Measurements from ENCODE around the gene MPHOSPH6. TPM values are rescaled to one million over a fixed set of nuclear protein-coding genes. Genes with fewer than 3 reads are reported as not detected.

The MPHOSPH6 gene
- total RNA-seq, 3 donors from 2014 or later, result 16.4 to 23.8 (median 20.8) TPM

- H3K36me3 ChIP-seq (ENCODE audit: low read depth), result no peaks in the 10 kb centered on the region
- no peaks in the 10 kb centered on the region for H3K4me1 ChIP-seq (ENCODE audit: low read depth)
- ATAC-seq (no peak), DNase-seq (no peak)
- TF ChIP-seq CTCF (IDR thresholded peaks at IDR 0.05), result no peak
- intact Hi-C loops (cut with DNase I, micrococcal nuclease), result no loop called here
- no peaks in the 10 kb centered on the region for H3K9me3 ChIP-seq
- no peak overlapping the region for H3K4me3 ChIP-seq
Measured at GRCh38 chr16:82175627-82176026, 5.6 kb upstream of the MPHOSPH6 start.

- TF ChIP-seq CTCF (IDR thresholded peaks at IDR 0.05), result no peak
Measured at GRCh38 chr16:82167670-82168069, 2.4 kb downstream of the MPHOSPH6 start.

GRCh38 chr16:82160226-82160625 lies 9.8 kb downstream of the MPHOSPH6 start:
- H3K9me3 ChIP-seq, result no peaks in the 10 kb centered on the region
- no peaks in the 10 kb centered on the region for H3K36me3 ChIP-seq (ENCODE audit: low read depth)
- intact Hi-C loops (cut with DNase I, micrococcal nuclease), result no loop called here
- ATAC-seq, result no peak
- TF ChIP-seq CTCF (IDR thresholded peaks at IDR 0.05), result no peak
- no peaks in the 10 kb centered on the region for H3K4me1 ChIP-seq (ENCODE audit: low read depth)
- no peak overlapping the region for H3K4me3 ChIP-seq
- DNase-seq, result no peak

More at GRCh38 chr16:82167670-82168069, 2.4 kb downstream of the MPHOSPH6 start:
- H3K36me3 ChIP-seq (ENCODE audit: low read depth), result no peaks in the 10 kb centered on the region
- ATAC-seq (no peak), DNase-seq (no peak)
- H3K4me3 ChIP-seq, result no peak overlapping the region
- intact Hi-C loops (cut with DNase I, micrococcal nuclease), result no loop called here
- H3K9me3 ChIP-seq, result no peaks in the 10 kb centered on the region
- peaks cover 6% of the 10 kb centered on the region for H3K4me1 ChIP-seq (ENCODE audit: low read depth)

GRCh38 chr16:82157836-82158235 lies 12.2 kb downstream of the MPHOSPH6 start:
- intact Hi-C loops (cut with DNase I, micrococcal nuclease), result no loop called here
- no peaks in the 10 kb centered on the region for H3K9me3 ChIP-seq
- H3K36me3 ChIP-seq (ENCODE audit: low read depth), result no peaks in the 10 kb centered on the region
- ATAC-seq (no peak), DNase-seq (no peak)
- peaks cover 4% of the 10 kb centered on the region for H3K4me1 ChIP-seq (ENCODE audit: low read depth)
- no peak overlapping the region for H3K4me3 ChIP-seq
- TF ChIP-seq CTCF (IDR thresholded peaks at IDR 0.05), result no peak

GRCh38 chr16:82157534-82157812 lies 12.6 kb downstream of the MPHOSPH6 start:
- H3K36me3 ChIP-seq (ENCODE audit: low read depth), result no peaks in the 10 kb centered on the region
- ATAC-seq, result no peak
- no peak overlapping the region for H3K4me3 ChIP-seq
- peaks cover 8% of the 10 kb centered on the region for H3K4me1 ChIP-seq (ENCODE audit: low read depth)
- DNase-seq, result no peak
- H3K9me3 ChIP-seq, result no peaks in the 10 kb centered on the region
- TF ChIP-seq CTCF (IDR thresholded peaks at IDR 0.05), result no peak
- intact Hi-C loops (cut with DNase I, micrococcal nuclease), result no loop called here

- H3K4me1 ChIP-seq (ENCODE audit: low read depth), result peaks cover 10% of the 10 kb centered on the region
- H3K4me3 ChIP-seq, result no peak overlapping the region
- intact Hi-C loops (cut with DNase I, micrococcal nuclease), result no loop called here
- DNase-seq (no peak), ATAC-seq (no peak)
- H3K36me3 ChIP-seq (ENCODE audit: low read depth), result no peaks in the 10 kb centered on the region
- no peak for TF ChIP-seq CTCF (IDR thresholded peaks at IDR 0.05)
- no peaks in the 10 kb centered on the region for H3K9me3 ChIP-seq
Measured at GRCh38 chr16:82156761-82157533, 13.1 kb downstream of the MPHOSPH6 start.
